ENCODE data around the gene SLC4A1AP. TPM values are rescaled to one million over a fixed set of nuclear protein-coding genes. Genes with fewer than 3 reads are reported as not detected.
A peak's percentile ranks its signal among the peaks of the same experiment; 100 is the strongest.

SLC4A1AP gene
- total and polyA plus RNA-seq, 2 of the 13 experiments (the other 11 are each of a cell fraction or from before 2014, with no cell fraction given) = 15.3 to 44.6 TPM

GRCh38 chr2:27628767-27629709 is 34.7 kb upstream of the SLC4A1AP start, which contains the start of the genes CCDC121 and GPN1 (continued):
- TF ChIP-seq EED (CRISPR knock-in tag; IDR thresholded peaks at IDR 0.05) = peak; percentile 83
- no peak for TF ChIP-seq NFE2L2 (IDR thresholded peaks at IDR 0.05; ENCODE audit: low read length)
- TF ChIP-seq CEBPB (IDR thresholded peaks at IDR 0.05; ENCODE audit: borderline replicate concordance, low read depth, low read length) = 0 out of 2 replicates have a peak, but pooled peaks have one; percentile 12
- TF ChIP-seq HES4 (CRISPR knock-in tag; IDR thresholded peaks at IDR 0.05; ENCODE audit: borderline replicate concordance) = 0 out of 2 replicates have a peak, but pooled peaks have one; percentile 58
- TF ChIP-seq, protein P1, sequence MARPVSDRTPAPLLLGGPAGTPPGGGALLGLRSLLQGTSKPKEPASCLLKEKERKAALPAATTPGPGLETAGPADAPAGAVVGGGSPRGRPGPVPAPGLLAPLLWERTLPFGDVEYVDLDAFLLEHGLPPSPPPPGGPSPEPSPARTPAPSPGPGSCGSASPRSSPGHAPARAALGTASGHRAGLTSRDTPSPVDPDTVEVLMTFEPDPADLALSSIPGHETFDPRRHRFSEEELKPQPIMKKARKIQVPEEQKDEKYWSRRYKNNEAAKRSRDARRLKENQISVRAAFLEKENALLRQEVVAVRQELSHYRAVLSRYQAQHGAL (CRISPR knock-in tag; IDR thresholded peaks at IDR 0.05; ENCODE audit: not compliant biosample characterization) = no peak
- no peak for TF ChIP-seq NCOA5 (CRISPR knock-in tag; IDR thresholded peaks at IDR 0.05)
- TF ChIP-seq THAP8 (CRISPR knock-in tag; IDR thresholded peaks at IDR 0.05; ENCODE audit: borderline replicate concordance) = 0 out of 2 replicates have a peak, but pooled peaks have one; percentile 61
- TF ChIP-seq, protein P2, sequence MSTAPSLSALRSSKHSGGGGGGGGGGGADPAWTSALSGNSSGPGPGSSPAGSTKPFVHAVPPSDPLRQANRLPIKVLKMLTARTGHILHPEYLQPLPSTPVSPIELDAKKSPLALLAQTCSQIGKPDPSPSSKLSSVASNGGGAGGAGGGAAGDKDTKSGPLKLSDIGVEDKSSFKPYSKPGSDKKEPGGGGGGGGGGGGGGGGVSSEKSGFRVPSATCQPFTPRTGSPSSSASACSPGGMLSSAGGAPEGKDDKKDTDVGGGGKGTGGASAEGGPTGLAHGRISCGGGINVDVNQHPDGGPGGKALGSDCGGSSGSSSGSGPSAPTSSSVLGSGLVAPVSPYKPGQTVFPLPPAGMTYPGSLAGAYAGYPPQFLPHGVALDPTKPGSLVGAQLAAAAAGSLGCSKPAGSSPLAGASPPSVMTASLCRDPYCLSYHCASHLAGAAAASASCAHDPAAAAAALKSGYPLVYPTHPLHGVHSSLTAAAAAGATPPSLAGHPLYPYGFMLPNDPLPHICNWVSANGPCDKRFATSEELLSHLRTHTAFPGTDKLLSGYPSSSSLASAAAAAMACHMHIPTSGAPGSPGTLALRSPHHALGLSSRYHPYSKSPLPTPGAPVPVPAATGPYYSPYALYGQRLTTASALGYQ (CRISPR knock-in tag; IDR thresholded peaks at IDR 0.05) = no peak
- TF ChIP-seq ETV5 (CRISPR knock-in tag; IDR thresholded peaks at IDR 0.05; ENCODE audit: borderline replicate concordance) = peak; percentile 74
- TF ChIP-seq, protein P3, sequence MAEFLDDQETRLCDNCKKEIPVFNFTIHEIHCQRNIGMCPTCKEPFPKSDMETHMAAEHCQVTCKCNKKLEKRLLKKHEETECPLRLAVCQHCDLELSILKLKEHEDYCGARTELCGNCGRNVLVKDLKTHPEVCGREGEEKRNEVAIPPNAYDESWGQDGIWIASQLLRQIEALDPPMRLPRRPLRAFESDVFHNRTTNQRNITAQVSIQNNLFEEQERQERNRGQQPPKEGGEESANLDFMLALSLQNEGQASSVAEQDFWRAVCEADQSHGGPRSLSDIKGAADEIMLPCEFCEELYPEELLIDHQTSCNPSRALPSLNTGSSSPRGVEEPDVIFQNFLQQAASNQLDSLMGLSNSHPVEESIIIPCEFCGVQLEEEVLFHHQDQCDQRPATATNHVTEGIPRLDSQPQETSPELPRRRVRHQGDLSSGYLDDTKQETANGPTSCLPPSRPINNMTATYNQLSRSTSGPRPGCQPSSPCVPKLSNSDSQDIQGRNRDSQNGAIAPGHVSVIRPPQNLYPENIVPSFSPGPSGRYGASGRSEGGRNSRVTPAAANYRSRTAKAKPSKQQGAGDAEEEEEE (CRISPR knock-in tag; IDR thresholded peaks at IDR 0.05; ENCODE audit: borderline replicate concordance) = no peak
- TF ChIP-seq, protein P4, sequence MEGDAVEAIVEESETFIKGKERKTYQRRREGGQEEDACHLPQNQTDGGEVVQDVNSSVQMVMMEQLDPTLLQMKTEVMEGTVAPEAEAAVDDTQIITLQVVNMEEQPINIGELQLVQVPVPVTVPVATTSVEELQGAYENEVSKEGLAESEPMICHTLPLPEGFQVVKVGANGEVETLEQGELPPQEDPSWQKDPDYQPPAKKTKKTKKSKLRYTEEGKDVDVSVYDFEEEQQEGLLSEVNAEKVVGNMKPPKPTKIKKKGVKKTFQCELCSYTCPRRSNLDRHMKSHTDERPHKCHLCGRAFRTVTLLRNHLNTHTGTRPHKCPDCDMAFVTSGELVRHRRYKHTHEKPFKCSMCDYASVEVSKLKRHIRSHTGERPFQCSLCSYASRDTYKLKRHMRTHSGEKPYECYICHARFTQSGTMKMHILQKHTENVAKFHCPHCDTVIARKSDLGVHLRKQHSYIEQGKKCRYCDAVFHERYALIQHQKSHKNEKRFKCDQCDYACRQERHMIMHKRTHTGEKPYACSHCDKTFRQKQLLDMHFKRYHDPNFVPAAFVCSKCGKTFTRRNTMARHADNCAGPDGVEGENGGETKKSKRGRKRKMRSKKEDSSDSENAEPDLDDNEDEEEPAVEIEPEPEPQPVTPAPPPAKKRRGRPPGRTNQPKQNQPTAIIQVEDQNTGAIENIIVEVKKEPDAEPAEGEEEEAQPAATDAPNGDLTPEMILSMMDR (CRISPR knock-in tag; IDR thresholded peaks at IDR 0.05) = 0 out of 2 replicates have a peak, but pooled peaks have one; percentile 23
- TF ChIP-seq SNRNP70 (IDR thresholded peaks at IDR 0.05; ENCODE audit: low read depth, low read length) = no peak
- TF ChIP-seq, protein P5, sequence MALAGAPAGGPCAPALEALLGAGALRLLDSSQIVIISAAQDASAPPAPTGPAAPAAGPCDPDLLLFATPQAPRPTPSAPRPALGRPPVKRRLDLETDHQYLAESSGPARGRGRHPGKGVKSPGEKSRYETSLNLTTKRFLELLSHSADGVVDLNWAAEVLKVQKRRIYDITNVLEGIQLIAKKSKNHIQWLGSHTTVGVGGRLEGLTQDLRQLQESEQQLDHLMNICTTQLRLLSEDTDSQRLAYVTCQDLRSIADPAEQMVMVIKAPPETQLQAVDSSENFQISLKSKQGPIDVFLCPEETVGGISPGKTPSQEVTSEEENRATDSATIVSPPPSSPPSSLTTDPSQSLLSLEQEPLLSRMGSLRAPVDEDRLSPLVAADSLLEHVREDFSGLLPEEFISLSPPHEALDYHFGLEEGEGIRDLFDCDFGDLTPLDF (CRISPR knock-in tag; IDR thresholded peaks at IDR 0.05) = no peak
- TF ChIP-seq PAWR (CRISPR knock-in tag; IDR thresholded peaks at IDR 0.05; ENCODE audit: borderline replicate concordance) = no peak
- no peak for TF ChIP-seq SMYD3 (CRISPR knock-in tag; IDR thresholded peaks at IDR 0.05)
- TF ChIP-seq CENPX (CRISPR knock-in tag; IDR thresholded peaks at IDR 0.05) = no peak
- TF ChIP-seq ELF4 (CRISPR knock-in tag; IDR thresholded peaks at IDR 0.05; ENCODE audit: borderline replicate concordance) = 0 out of 2 replicates have a peak, but pooled peaks have one; percentile 53

Data from HepG2 (cell line).